Endothelial cell of umbilical vein (primary cell): ENCODE data around the gene ORC1.

Experiments
- CTCF ChIP-seq, 2 donors: IDR thresholded peaks; 1 replicate in 1 of 2; 2 replicates in 1 of 2; pipeline ENCODE4 v1.5.1; 2011; ENCODE audit warnings: low read length in 2 of 2, mild to moderate bottlenecking in 2 of 2, moderate library complexity in 2 of 2, control low read depth in 1 of 2, inconsistent platforms in 1 of 2, low read depth in 1 of 2; ENCODE audit not compliant: insufficient read depth in 1 of 2; ENCODE audit errors: extremely low read depth in 1 of 2
- JUN ChIP-seq: IDR thresholded peaks from 2 replicates; pipeline ENCODE4 v1.6.1; 2011; ENCODE audit warnings: borderline replicate concordance, low read depth; ENCODE audit not compliant: insufficient read length, insufficient read depth

GRCh38 chr1:52439976-52440375 lies 35.8 kb upstream of the ORC1 start:
- no peak for TF ChIP-seq CTCF (IDR thresholded peaks at IDR 0.05; ENCODE audit: extremely low read depth in 1 of 2, insufficient read depth in 1 of 2, low read depth in 1 of 2, low read length in 2 of 2)
- TF ChIP-seq JUN, result no peak
